ENCODE results near the gene RGS8.

RGS8 gene

DNA sequence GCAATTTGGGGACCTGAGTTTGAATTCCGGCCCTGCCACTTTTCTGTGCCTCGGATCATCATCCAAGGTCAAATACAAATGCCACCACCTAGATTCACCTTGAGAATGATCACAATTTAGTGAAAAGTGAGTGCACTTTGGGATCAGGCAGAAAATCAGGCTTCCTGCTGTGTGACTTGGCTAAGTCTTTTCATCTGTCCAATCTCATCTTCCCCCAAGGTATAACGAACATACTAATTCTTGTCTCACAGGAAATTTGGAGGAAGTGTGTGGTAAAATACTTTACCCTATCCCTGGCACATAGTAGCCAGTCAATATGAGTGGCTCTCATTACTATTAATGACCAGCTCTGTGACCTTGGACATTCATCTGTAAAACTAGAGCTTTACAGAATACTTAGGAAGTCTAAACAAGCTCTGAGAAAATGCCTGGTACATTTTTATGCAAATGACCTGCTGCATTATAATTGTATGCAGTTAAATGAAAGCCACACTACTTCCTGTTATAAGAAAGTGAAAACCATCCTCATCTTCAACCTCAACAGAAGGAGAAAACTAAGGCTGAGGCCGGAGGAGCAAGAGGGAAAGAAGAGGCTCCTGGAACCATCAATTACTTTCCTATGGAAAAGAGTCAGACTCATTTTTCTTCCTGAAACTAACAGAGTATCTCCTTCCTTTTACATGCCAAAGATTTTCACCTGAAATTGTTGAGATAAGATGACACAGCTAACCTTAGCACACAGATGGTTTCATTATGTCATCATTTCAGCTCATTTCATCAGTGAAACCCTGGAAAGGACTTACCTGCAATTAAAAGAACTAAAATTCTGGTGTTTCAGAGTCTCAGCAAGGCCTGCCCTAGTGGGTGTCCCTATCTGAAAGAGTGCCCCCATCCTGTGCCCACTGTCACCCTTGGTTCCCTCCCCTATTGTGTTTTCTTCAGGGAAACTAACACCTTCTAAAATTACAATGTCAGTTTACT is 32.6 kb upstream of the RGS8 start:
- H3K27me3 ChIP-seq (ENCODE audit: control insufficient read depth in 1 of 2, insufficient read depth in 2 of 2, low read length in 2 of 2) = no peaks in the 10 kb centered on the region

DNA sequence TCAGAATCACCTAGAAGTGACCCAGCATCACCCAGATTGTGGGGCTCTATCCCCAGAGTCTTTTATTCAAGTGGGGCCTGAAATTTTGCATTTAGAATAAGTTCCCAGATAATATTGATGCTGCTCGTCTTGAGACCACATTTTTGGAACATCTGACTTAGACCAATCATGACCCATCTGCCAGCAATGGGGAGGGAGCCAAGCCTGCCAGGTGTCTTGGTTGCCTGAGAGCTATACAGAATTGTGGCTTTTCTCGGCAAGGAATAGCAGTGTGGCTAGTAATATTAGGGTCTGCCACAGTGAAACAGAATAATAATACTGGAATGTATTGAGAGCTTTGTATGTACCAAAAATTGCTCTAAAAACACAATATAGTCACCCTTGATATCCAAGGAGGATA is 31.1 kb upstream of the RGS8 start:
- Histone ChIP-seq H3K36me3 (ENCODE audit: control insufficient read depth in 2 of 2, insufficient read depth in 2 of 2, low read length in 2 of 2) (no peaks in the 10 kb centered on the region), H3K9me3 (ENCODE audit: control insufficient read depth in 2 of 2, low read length in 2 of 2) (no peaks in the 10 kb centered on the region), H3K4me3 (ENCODE audit: low read length in 2 of 2) (no peak overlapping the region), H3K27me3 (ENCODE audit: control insufficient read depth in 1 of 2, insufficient read depth in 2 of 2, low read length in 2 of 2) (no peaks in the 10 kb centered on the region), H3K4me1 (ENCODE audit: control insufficient read depth, insufficient read depth, low read length) (no peaks in the 10 kb centered on the region), H3K27ac (ENCODE audit: low read length) (no peak overlapping the region), H3K9ac (ENCODE audit: low read length in 2 of 2) (no peak overlapping the region)

More for the DNA sequence above, 32.6 kb upstream of the RGS8 start:
- H3K9ac ChIP-seq (ENCODE audit: low read length in 2 of 2) = no peak overlapping the region
- no peaks in the 10 kb centered on the region for H3K9me3 ChIP-seq (ENCODE audit: control insufficient read depth in 2 of 2, low read length in 2 of 2)
- H3K36me3 ChIP-seq (ENCODE audit: control insufficient read depth in 2 of 2, insufficient read depth in 2 of 2, low read length in 2 of 2) = no peaks in the 10 kb centered on the region
- H3K27ac ChIP-seq (ENCODE audit: low read length) = no peak overlapping the region
- no peaks in the 10 kb centered on the region for H3K4me1 ChIP-seq (ENCODE audit: control insufficient read depth, insufficient read depth, low read length)
- no peak overlapping the region for H3K4me3 ChIP-seq (ENCODE audit: low read length in 2 of 2)

DNA sequence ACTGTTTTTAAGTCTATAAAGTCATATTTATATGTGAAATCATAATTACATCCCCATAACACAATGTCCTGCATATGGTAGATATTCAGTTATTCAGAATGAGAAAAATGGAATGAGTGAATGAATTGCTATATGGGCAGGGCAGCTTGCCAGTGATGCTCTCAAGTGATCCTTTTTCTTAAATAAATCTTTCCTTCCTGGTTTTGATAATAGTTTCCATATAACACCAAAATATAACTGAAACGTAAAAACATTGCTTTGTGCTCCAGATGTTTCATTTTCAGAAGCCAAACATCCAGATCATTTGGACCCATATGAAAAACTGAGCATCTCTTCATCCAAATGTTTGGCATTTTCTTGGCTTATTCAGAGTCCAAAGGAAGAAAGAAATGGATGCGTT is 30.2 kb upstream of the RGS8 start:
- Histone ChIP-seq H3K27ac (ENCODE audit: low read length) (no peak overlapping the region), H3K4me3 (ENCODE audit: low read length in 2 of 2) (no peak overlapping the region), H3K9me3 (ENCODE audit: control insufficient read depth in 2 of 2, low read length in 2 of 2) (no peaks in the 10 kb centered on the region), H3K27me3 (ENCODE audit: control insufficient read depth in 1 of 2, insufficient read depth in 2 of 2, low read length in 2 of 2) (no peaks in the 10 kb centered on the region), H3K36me3 (ENCODE audit: control insufficient read depth in 2 of 2, insufficient read depth in 2 of 2, low read length in 2 of 2) (no peaks in the 10 kb centered on the region), H3K9ac (ENCODE audit: low read length in 2 of 2) (no peak overlapping the region), H3K4me1 (ENCODE audit: control insufficient read depth, insufficient read depth, low read length) (no peaks in the 10 kb centered on the region)

DNA sequence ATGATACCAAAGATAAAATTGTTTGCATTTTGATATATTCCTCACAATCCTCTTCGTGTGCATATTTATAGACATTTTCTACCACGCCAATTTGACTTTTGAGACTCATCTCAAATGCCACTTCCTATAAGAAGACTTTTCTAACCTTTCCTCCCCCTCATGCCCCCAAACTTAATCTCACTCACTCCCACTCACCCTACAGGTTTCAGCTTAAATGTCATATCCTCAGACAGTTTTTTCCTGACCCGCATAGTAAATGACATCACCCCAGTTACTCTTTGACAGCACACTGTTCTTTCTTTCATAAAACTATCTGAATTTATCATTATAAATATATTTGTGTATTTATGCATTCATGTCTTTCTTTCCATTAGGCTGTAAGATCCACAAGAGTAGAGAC is 29.6 kb upstream of the RGS8 start:
- H3K4me3 ChIP-seq (ENCODE audit: low read length in 2 of 2) = no peak overlapping the region
- H3K27me3 ChIP-seq (ENCODE audit: control insufficient read depth in 1 of 2, insufficient read depth in 2 of 2, low read length in 2 of 2) = no peaks in the 10 kb centered on the region
- H3K36me3 ChIP-seq (ENCODE audit: control insufficient read depth in 2 of 2, insufficient read depth in 2 of 2, low read length in 2 of 2) = no peaks in the 10 kb centered on the region
- no peaks in the 10 kb centered on the region for H3K4me1 ChIP-seq (ENCODE audit: control insufficient read depth, insufficient read depth, low read length)
- H3K9me3 ChIP-seq (ENCODE audit: control insufficient read depth in 2 of 2, low read length in 2 of 2) = no peaks in the 10 kb centered on the region
- no peak overlapping the region for H3K9ac ChIP-seq (ENCODE audit: low read length in 2 of 2)
- no peak overlapping the region for H3K27ac ChIP-seq (ENCODE audit: low read length)

DNA sequence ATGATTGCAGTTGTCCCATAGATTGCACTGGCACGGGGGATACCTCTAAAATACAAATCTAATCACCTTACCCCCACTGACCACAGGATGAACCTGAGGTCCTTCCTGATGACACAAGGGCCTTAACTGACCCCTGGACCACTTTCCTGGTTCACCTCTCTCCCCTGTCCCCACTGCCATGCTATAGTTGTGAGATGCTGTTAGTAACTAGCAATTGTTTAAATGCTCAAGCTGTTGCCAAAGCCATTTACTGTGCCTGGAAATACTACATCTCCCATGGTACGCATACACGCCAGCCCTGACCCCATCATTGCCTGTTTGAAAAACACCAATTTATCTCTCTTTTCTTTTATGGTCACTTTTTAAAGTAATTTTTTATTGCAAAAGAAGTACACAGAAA is 29.1 kb upstream of the RGS8 start:
- H3K9ac ChIP-seq (ENCODE audit: low read length in 2 of 2) = no peak overlapping the region
- no peaks in the 10 kb centered on the region for H3K9me3 ChIP-seq (ENCODE audit: control insufficient read depth in 2 of 2, low read length in 2 of 2)

DNA sequence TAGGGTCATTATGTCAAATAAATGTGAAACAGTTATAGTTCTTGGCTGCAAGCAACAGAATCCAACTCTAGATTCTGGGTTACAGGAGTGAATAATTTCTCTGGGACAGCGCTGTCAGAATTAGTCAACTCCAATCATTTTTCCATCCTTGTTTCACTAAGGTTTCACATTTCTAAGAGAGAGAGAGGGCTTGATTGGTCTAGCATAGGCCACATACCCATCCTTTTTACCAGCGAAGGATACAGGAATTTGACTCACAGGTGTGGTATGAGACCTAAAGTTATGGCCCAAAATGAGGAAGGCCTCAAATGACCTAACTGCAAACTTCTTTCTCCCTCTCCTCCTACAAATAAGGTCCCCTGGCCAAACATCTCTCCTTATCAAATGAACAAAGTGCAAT is 25.5 kb upstream of the RGS8 start:
- Histone ChIP-seq H3K4me3 (ENCODE audit: low read length in 2 of 2) (no peak overlapping the region), H3K4me1 (ENCODE audit: control insufficient read depth, insufficient read depth, low read length) (no peaks in the 10 kb centered on the region), H3K36me3 (ENCODE audit: control insufficient read depth in 2 of 2, insufficient read depth in 2 of 2, low read length in 2 of 2) (no peaks in the 10 kb centered on the region), H3K9me3 (ENCODE audit: control insufficient read depth in 2 of 2, low read length in 2 of 2) (no peaks in the 10 kb centered on the region), H3K27ac (ENCODE audit: low read length) (no peak overlapping the region), H3K9ac (ENCODE audit: low read length in 2 of 2) (no peak overlapping the region), H3K27me3 (ENCODE audit: control insufficient read depth in 1 of 2, insufficient read depth in 2 of 2, low read length in 2 of 2) (no peaks in the 10 kb centered on the region)

More for the DNA sequence above, 29.1 kb upstream of the RGS8 start:
- H3K27ac ChIP-seq (ENCODE audit: low read length) = no peak overlapping the region
- no peaks in the 10 kb centered on the region for H3K27me3 ChIP-seq (ENCODE audit: control insufficient read depth in 1 of 2, insufficient read depth in 2 of 2, low read length in 2 of 2)
- no peaks in the 10 kb centered on the region for H3K4me1 ChIP-seq (ENCODE audit: control insufficient read depth, insufficient read depth, low read length)
- H3K4me3 ChIP-seq (ENCODE audit: low read length in 2 of 2) = no peak overlapping the region
- H3K36me3 ChIP-seq (ENCODE audit: control insufficient read depth in 2 of 2, insufficient read depth in 2 of 2, low read length in 2 of 2) = no peaks in the 10 kb centered on the region

DNA sequence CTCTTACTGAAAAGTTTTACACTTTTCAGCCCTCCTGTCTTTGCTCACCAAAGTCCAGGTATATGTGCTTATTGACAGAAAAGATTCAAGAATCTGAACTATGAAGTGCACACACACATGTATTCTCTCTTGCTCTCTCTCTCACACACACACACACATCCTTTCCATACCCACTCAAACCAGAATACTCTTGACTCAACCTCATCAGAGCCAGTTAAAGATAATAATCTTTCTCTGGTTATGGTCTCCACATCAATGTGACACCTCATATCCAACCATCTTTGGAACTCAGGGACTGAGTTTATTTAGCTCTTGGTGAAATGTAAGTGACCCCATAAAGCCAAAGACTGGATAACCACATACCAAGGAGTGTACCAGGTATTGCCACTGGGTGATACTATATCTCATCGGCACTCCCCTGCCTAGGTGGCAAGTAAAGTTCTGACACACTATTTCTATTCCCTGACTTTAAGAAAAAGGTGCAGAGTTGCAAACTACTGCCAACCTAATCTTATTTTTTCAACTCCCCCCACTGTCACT is 24.9 kb upstream of the RGS8 start:
- Histone ChIP-seq H3K9me3 (ENCODE audit: control insufficient read depth in 2 of 2, low read length in 2 of 2) (no peaks in the 10 kb centered on the region), H3K36me3 (ENCODE audit: control insufficient read depth in 2 of 2, insufficient read depth in 2 of 2, low read length in 2 of 2) (no peaks in the 10 kb centered on the region), H3K4me1 (ENCODE audit: control insufficient read depth, insufficient read depth, low read length) (no peaks in the 10 kb centered on the region), H3K27ac (ENCODE audit: low read length) (no peak overlapping the region), H3K4me3 (ENCODE audit: low read length in 2 of 2) (no peak overlapping the region), H3K27me3 (ENCODE audit: control insufficient read depth in 1 of 2, insufficient read depth in 2 of 2, low read length in 2 of 2) (no peaks in the 10 kb centered on the region), H3K9ac (ENCODE audit: low read length in 2 of 2) (no peak overlapping the region)

DNA sequence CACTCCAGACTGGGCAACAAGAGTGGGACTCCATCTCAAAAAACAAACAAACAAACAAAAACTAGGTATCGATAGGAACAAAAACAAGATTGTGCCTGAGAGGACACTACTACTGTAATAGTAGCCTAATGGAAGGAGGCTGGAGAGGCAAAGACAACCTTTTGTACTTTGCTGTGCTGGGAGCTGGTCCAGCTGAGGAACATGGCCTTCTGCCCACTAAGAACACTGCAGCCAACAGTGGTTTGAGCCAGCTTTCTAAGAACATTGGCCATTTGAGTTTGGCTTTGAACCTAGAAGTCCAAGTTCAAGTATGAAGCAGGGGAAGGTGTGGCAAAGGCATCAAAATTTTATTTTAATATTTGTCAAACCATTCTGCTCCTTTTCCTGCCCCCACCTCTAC is 22.7 kb upstream of the RGS8 start:
- Histone ChIP-seq H3K27ac (ENCODE audit: low read length) (no peak overlapping the region), H3K9me3 (ENCODE audit: control insufficient read depth in 2 of 2, low read length in 2 of 2) (no peaks in the 10 kb centered on the region), H3K4me1 (ENCODE audit: control insufficient read depth, insufficient read depth, low read length) (no peaks in the 10 kb centered on the region), H3K27me3 (ENCODE audit: control insufficient read depth in 1 of 2, insufficient read depth in 2 of 2, low read length in 2 of 2) (no peaks in the 10 kb centered on the region), H3K36me3 (ENCODE audit: control insufficient read depth in 2 of 2, insufficient read depth in 2 of 2, low read length in 2 of 2) (no peaks in the 10 kb centered on the region), H3K4me3 (ENCODE audit: low read length in 2 of 2) (no peak overlapping the region), H3K9ac (ENCODE audit: low read length in 2 of 2) (no peak overlapping the region)

DNA sequence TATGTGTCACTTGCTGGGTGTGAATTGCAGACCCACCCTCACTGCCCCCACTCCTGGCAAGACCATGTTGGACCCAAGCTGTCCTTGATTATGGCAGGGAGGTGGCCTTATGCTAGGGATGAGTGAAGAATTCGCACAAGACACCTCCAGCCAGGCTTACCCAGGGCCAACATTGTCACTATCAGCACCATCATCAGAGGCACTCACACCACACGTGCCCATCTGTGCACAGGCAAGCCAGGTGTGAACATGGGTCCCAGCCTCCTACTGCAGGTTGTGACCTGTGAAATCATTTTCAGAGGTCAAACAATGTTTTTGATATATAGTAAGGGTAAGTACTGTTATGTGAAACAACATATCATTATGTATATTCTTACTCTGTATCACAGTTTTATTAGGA is 20.3 kb upstream of the RGS8 start:
- Histone ChIP-seq H3K9ac (ENCODE audit: low read length in 2 of 2) (no peak overlapping the region), H3K36me3 (ENCODE audit: control insufficient read depth in 2 of 2, insufficient read depth in 2 of 2, low read length in 2 of 2) (no peaks in the 10 kb centered on the region), H3K27me3 (ENCODE audit: control insufficient read depth in 1 of 2, insufficient read depth in 2 of 2, low read length in 2 of 2) (no peaks in the 10 kb centered on the region)

DNA sequence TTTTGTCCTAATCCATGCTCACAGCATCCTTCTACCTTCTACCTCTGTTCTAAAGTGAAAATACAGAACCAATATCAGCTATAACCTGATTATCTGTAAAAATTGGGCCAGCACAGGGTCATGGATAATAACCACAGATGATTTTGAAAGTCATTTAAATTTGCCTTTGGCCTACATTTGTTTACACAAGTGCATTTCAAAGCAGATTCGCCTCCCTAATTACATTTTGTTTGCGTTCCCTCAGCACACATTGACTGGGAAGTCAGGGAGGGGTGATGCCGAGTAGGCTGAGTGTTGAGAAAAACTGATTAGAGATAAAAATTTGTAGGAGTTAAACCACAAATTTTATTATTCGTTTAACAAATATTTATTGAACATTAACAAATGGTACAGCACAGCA is 19.2 kb upstream of the RGS8 start:
- no peak overlapping the region for H3K4me3 ChIP-seq (ENCODE audit: low read length in 2 of 2)
- no peaks in the 10 kb centered on the region for H3K36me3 ChIP-seq (ENCODE audit: control insufficient read depth in 2 of 2, insufficient read depth in 2 of 2, low read length in 2 of 2)
- H3K27me3 ChIP-seq (ENCODE audit: control insufficient read depth in 1 of 2, insufficient read depth in 2 of 2, low read length in 2 of 2) = no peaks in the 10 kb centered on the region
- H3K4me1 ChIP-seq (ENCODE audit: control insufficient read depth, insufficient read depth, low read length) = peaks cover 4% of the 10 kb centered on the region
- no peak overlapping the region for H3K9ac ChIP-seq (ENCODE audit: low read length in 2 of 2)
- no peak overlapping the region for H3K27ac ChIP-seq (ENCODE audit: low read length)
- H3K9me3 ChIP-seq (ENCODE audit: control insufficient read depth in 2 of 2, low read length in 2 of 2) = no peaks in the 10 kb centered on the region

More for the DNA sequence above, 20.3 kb upstream of the RGS8 start:
- Histone ChIP-seq H3K4me3 (ENCODE audit: low read length in 2 of 2) (no peak overlapping the region), H3K9me3 (ENCODE audit: control insufficient read depth in 2 of 2, low read length in 2 of 2) (no peaks in the 10 kb centered on the region), H3K27ac (ENCODE audit: low read length) (no peak overlapping the region), H3K4me1 (ENCODE audit: control insufficient read depth, insufficient read depth, low read length) (peaks cover 3% of the 10 kb centered on the region)
